DMS114 treated with DMSO at 0.1 percent for 48 hours (cell line): ENCODE measurements around the gene CFAP20DC.
A peak's percentile ranks its signal among the peaks of the same experiment; 100 is the strongest.
"Not testable (repeated sequence)": the region's sequence is repeated elsewhere in the genome, so short reads cannot be mapped to it uniquely, and the experiment has no call there.

Experiments
- DNase-seq: peaks from one replicate; lab custom pipeline; 2025; ENCODE audit not compliant: unreplicated experiment; lab: John Stamatoyannopoulos, UW

CFAP20DC gene

DNA sequence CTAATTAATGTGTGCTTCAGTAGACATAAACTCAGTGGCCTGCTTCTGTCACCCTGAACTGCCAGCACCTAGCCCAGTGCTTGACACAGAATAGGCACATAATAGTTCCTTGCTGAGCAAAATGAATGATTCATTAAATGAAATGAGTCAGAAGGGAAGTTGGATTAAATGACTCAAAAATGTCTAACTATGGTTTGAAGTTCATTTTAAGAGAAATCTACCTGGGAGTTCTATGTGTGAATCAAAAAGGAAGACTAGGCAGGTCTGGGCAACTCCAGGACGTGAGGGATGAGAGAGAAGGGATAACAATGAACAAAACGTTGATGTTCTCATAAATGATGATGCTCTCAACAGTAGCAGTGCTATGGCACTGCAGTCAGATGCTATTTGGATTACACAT lies 175.0 kb downstream of the CFAP20DC start:
- DNase-seq = no peak

DNA sequence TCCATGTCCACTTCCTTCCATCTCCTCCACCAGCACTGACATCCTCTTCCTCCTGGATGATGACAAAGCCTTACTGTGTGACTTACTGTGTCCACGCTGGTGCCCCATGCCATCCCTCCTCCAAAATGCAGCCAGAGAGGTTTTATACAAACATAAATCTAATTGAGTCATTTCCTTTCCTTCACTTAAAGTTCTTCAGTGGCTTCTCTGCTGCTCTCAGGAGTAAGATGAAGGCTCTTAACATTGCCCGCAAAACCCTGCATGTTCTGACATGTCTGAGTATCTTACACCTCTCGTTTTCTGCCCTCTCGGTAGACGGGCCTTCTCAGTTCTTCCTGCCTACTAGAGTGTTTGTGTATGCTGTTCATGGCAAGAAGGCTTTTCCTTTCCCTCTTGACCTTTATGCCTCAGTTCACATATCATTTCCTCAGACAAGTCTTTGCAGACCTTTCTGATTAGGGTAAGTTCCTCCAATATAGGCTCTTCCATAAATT lies 175.5 kb downstream of the CFAP20DC start:
- no peak for DNase-seq

DNA sequence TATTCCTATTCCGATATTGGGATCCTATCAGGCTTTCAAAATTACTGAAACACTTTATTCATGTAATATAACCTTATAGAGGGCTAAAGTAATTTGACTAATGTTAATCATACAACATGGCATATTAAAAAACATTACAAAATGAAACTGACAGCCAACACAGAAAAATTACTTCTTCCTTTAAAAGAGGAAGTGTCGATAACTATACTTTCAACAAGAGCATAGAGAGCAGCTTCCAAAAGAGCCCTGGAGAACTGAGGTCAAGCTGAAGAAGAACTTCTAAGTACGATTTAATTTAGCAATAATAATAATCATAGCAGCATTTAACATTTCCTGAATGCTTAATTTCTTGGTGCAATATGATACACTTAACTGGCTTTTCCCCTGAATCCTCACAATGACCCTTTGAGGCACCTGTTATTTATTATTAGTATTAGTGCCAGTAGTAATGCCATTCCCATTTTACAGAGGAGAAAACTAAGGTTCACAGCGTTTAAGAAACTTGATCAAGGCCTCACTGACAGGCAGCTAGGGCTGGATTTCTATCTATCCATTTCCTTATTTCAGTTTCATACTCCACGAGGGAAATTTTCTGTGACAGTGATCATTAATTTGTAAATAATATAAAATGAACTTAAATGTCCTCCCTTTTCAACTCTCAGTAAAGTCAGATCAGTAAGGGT lies 181.6 kb downstream of the CFAP20DC start:
- no peak for DNase-seq

DNA sequence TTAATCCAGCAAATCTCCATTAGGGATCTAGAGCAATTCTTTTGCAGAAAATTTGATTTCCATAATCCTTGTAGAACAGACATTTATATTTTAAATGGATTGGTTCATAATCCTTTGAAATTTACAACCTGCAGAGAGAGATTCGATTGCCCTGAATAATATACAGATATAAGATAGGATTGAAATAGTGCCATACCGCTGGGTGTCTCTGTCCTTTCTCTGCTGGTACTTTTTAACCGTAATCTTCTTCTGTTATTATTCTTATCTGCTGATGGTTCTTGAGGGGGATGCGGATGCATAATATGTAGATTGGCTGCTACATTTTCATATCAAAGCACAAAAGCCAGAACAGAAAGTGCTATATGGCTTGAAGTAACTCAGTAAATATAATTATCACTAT lies 182.2 kb downstream of the CFAP20DC start:
- no peak for DNase-seq

DNA sequence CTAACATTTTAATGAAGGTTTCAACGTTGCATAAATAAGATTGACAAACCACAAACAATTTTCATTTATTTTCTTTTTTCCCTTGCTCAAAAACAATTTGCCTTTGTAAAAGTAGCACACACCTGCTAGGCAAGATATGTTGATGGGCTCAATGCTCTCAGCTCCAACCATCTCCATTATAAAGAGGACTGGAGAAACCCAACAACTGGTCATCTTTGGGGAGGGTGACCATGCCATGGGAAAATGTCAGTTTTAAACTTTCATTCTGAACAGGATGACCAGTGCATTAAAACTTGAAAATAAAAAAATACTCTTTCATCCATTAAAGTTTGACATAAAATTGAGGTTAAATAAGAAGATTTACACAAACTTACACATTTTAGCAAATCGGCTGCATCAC lies 183.7 kb downstream of the CFAP20DC start:
- DNase-seq = no peak

DNA sequence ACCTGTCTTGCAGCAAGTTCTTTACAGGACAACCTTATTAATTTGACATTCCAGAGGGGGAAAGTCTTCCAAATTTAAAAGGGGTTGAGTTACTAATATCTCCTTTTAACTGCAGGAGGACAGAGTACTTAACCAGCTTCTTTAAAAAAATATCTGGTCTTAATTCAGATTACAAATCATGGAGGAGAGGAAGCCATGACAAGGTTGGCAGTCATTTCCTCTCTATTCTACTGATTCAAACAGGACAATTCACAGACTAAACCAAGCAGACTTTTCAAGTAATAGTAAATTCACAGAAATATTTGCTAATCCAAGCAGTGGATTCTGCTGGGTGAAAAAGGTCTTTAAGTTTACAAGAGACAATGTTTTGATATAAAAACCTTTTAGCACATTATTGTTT lies 185.3 kb downstream of the CFAP20DC start:
- no peak for DNase-seq

DNA sequence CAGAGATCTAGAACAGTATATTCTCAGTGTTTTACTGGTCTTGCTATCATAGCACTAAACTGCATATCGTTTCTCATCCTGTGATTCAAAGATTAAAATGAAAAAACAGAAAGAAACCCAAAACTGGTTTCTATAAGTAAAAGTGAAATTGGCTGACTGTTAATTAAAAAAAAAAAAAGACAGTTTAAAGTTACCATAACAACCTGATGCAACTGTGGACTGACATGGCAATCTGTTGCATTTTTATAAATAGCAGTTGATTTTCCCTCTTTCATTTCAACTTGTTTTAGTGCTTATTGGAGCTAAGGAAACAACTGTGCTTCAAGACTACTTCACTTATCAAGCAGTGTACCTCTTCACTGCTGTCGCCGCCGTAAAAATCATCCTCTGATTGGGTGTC lies 186.6 kb downstream of the CFAP20DC start:
- DNase-seq = no peak

DNA sequence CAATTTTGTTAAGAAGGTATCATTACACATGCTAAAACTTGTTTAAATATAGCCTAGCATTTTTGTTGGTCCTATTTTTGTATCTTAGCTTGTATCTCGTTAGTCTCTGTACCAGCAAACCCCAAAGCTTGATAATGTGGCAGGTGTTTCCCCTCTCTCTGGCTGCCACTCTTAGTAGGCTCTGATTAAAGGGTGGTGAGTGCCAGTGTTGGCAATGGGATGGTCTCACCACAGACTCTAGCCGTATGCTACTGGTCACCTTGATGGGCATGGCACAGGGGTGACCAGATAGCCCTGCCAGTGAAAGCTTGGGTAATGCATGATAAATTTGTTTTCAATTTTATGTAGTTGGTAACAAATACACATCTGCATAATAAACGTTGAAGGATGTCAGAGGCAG lies 188.3 kb downstream of the CFAP20DC start:
- DNase-seq = no peak

DNA sequence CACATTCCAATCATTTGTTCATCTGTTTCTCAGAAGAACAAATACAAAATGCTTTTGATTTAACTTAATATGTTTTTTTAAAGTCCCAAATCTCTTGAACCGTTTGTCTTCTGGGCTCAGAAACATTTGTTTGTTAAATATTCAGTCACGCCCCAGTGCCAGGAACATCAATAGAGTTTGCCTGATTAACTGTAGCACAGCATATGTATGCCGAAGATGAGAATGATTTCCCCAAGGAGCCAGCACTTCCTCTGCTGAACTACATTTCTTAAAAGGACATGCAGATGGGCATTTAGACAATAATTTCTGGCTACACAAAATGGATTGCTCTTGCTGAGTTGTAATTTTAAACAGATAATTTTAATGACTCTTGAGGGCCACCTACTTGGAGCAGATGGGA lies 191.7 kb downstream of the CFAP20DC start:
- no peak for DNase-seq

DNA sequence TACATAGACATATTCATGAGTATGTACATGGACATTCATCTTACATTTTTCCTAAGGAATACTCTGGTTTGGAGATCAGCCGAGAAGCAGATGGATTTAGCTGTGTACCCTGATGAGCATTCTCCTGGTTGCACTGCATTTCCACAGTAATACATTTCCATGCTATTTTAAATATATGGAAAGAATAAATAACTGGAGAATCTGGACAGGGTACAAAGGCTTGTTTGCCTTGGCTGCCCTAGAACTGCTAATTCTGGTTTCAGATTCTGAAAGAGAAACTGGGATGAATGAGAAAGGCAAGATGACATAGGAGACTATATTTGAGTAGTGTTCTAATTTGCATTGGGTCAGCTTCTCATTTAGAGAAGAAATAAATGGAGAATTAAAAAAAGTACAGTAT lies 192.4 kb downstream of the CFAP20DC start:
- no peak for DNase-seq

DNA sequence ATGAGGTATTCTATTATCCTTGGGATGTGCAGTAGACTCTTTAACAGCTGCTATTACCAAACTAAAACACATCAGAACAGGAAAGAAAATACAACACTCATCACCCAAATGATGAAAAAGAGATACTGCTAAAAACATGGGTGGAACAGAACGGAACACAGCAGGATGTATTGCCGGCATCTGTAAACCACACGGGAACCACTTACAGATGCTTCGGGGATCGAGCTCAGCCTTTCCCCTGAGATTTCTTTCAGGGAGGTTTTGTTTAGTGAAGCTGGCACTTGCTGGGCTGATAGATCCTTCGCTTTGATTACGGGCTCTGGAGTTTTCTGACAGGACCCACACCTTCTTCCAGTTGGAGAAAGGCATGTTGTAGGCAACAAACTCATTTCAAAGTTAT lies 201.0 kb downstream of the CFAP20DC start:
- no peak for DNase-seq

DNA sequence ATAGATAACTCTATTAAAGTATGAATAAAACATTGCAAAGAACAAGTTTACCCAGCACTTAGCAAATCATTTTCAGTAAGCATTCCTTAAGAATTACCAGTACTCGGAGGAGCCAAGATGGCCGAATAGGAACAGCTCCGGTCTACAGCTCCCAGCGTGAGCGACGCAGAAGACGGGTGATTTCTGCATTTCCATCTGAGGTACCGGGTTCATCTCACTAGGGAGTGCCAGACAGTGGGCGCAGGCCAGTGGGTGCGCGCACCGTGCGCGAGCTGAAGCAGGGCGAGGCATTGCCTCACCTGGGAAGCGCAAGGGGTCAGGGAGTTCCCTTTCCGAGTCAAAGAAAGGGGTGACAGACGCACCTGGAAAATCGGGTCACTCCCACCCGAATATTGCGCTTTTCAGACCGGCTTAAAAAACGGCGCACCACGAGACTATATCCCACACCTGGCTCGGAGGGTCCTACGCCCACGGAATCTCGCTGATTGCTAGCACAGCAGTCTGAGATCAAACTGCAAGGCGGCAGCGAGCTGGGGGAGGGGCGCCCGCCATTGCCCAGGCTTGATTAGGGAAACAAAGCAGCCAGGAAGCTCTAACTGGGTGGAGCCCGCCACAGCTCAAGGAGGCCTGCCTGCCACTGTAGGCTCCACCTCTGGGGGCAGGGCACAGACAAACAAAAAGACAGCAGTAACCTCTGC lies 207.6 kb downstream of the CFAP20DC start:
- DNase-seq = not testable (repeated sequence)

DNA sequence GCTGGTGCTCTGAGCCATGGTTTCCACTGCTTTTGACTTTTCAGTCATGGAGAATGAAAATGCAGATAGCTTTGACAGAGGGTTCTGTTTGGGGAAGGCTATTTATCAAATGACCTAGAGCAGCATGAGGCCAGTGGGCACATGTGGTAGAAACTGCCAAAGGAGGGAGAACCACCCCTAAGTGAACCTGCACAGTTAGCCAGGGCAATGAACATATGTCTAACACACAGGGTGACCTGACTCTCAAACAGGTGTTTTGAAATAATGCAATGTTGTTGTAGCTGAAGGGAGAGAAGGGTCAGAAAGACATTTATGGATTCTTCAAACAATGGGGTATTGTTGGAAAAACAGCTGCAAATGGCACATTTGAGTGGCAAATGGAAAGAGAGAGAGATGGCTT lies 208.9 kb downstream of the CFAP20DC start:
- no peak for DNase-seq

DNA sequence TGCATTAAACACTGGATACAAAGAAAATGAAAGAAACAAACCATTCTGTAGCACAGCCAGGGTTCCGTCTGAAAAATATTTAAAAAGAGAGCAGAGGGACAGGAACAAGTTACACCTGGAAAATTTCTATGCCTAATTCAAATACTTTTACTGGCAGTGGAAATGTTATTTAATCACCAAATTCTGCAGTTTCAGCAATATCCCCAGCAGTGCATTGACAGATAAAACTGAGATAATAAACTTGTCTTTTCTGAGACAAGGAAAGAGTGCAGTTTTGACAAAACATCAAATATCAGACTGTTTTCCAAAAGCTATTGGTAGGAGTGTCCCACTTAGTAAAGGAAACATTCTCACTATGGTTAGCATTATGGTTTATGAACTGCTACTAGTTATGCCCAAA lies 209.9 kb downstream of the CFAP20DC start:
- DNase-seq = no peak

DNA sequence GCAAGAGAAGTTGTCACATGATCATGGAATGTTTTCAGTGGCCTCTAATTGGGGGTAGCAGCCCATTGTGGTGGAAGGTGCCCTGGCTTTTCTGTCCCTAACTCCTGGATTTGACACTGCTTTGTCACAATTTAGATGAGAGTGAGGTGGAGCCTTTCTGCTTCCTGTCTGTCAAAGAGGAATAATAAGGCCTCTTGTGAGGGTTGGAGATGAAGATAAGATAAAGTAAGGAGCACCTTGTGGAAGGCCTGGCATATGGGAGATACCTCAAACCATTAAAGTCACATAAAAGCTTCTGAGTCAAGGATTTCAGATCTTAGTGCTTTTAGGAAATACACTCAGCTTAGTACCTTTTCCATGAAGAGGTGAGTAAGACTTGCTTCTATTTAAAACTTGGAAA lies 210.6 kb downstream of the CFAP20DC start:
- DNase-seq = no peak

DNA sequence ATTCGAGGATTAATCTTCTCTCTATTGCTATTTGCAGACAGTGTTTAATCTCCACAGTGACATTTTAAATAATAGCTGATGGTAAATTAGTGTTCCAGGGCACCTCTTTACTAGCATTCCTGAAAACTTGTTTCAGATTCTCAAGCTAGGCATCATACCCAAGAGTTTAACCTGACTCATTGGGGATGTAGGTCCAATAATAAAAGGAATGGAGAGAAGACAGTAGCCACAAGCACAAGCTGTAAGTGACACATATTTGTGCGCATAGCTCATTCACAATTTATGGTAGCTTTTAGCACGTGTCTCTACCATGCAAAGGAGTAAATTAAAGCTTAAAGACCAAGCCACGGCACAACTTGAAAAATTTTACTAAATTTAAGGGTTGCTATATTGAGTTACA lies 212.0 kb downstream of the CFAP20DC start:
- no peak for DNase-seq

DNA sequence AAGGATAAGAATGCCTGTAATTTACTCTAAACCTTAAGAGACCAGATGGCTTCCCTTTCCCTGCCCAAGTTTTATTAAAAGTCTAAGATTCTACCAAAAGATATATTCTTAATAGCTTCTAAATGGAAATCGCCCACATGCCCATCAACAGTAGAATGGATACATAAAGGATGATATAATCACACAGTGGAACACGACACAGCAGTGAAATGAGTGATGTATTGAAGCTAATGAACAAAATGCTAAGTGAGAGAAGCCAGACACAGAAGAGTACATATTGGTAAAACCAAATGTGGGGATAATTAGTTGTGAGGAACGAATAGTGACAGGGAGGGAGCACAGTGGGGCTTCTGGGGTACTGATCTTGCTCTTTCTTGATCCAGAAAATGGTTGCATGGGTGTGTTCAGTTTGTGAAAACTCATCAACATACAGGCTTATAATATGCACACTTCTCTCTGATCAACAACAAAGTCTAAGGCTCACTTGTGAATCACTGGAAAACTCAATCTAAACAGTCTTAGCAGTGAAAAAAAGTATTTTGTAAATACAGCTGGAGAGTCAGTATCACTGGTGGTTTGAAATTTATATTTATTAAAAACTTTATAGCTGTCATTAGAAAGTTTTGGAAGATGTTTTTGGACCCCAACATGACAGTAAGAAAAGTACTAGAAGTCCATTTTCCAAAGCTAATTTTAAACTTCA lies 212.5 kb downstream of the CFAP20DC start:
- DNase-seq = no peak

DNA sequence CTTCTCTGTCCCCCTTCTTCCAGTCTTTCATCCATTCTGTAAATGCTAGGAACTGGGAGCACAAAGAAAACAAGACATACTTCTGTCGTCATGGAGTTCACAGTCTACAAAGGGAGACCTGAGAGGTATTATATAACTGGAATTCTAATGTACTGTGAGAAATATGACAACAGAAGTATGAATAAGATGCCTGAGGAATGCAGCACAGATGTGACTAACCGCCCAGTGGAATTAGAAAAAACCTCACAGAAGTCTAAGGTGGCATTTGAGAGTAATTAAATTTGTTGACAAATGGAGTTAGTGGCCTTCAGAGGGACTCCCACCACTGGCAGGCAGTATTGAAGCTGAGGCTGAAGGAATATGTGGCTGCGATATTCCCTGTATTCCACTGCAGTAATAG lies 214.7 kb downstream of the CFAP20DC start:
- DNase-seq = no peak

DNA sequence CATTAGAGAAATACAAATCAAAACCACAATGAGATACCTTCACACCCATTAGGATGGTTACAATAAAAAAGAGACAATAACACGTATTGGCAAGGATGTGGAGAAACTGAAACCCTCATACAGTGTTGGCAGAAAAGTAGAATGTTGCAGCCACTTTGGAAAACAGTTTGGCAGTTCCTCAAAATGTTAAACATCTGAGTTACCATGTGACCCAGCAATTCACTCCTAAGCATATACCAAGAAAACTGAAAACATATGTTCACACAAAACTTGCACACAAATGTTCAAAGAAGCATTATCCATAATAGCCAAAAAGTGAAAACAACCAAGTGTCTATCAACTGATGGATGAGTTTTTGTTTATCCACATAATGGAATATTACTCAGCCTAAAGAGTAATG lies 216.3 kb downstream of the CFAP20DC start:
- DNase-seq = no peak

DNA sequence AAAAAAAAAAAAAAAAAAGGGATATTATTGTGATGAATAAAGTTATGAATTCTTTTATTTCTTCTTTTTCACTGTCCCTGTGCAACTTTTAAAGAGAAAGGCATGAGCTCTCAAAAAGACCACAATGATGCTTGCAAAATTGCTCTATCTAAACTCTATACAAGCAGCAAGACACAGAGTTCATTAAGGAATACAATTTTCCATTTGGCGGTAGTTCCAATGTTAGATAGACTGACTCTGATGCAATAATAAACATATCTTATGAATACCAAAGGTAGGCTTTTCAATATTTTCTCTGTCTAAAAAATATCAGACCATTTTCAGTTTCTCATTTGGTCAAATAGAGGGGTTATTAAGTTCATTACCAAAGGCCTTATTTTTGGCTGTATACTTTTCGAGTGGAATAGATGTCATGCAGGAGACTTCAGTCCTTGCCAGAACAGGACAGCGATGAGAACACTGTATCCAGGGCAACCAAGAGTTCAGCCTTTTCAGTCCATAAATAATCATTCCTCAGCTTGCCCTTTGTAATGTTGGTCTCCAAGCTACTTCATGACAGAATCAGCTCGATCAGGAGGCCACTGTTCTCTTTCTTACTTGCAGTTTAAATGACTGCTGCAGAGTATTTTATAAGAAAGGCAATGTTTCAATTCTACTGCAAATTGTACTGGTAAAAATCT lies 220.4 kb downstream of the CFAP20DC start:
- DNase-seq = no peak

DNA sequence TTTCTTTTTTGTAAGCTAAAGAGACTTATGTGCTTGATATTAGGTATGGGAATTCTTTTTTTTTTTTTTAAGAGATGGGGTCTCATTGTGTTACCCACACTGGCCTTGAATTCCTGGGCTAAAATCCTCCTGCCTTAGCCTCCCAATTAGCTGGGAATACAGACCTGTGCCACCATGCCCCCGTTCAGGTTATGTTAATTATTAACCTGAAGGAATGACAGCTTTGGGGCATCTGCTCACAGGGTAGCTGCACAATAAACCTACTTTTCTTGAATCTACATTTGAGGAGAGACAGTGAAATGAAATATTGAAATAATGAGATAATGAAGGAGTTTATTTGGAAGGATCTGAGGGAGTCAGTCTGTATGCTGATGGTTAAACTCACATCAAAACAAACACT lies 225.0 kb downstream of the CFAP20DC start:
- DNase-seq = no peak

DNA sequence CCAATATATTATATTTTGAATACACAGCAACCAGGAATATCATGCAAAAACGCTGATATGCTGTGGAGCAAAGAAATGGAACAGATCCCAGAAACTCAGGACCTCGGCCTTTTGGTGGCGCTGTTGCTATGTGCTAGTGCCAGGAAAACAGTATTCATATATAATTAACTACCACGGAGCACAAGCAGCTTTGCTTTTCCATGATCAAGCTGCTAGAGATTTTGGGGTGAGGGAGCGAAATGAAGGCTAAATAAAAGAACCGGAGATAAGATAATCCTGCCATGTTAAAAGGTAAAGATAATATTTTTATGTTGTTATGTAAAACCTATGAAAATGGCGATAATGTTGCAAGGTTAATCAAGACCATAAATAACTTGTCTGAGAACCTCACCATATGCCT lies 225.5 kb downstream of the CFAP20DC start:
- DNase-seq = peak; percentile 11
